Activated CD4-positive, alpha-beta T cell treated with anti-CD3 and anti-CD28 coated beads for 1 hour (primary cell): ENCODE measurements around the gene KMO.

Experiments used
- DNase-seq: peaks from one replicate; pipeline ENCODE4 v3.0.0-alpha.2; 2020

The KMO gene

DNA sequence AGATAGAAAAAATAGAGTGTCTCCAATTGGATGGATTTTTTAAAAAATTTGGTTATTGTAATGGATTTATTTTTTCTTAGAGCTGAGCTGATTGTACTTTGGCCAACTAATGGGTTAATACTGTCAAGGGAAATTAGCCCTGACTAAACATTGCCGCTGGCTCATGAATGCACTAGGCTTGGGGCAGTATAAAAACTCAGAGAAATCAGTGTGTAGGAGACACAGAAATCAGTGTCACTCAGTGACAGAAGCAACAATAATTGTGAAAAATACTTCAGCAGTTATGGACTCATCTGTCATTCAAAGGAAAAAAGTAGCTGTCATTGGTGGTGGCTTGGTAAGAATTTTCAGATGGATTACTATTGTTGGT lies at the start of gene KMO:
Gene KMO, plus strand, starts transcription at position 217 of the 370 bp plus-strand sequence. Its CDS starts 67 bp downstream, at position 284.
- DNase-seq: no peak

DNA sequence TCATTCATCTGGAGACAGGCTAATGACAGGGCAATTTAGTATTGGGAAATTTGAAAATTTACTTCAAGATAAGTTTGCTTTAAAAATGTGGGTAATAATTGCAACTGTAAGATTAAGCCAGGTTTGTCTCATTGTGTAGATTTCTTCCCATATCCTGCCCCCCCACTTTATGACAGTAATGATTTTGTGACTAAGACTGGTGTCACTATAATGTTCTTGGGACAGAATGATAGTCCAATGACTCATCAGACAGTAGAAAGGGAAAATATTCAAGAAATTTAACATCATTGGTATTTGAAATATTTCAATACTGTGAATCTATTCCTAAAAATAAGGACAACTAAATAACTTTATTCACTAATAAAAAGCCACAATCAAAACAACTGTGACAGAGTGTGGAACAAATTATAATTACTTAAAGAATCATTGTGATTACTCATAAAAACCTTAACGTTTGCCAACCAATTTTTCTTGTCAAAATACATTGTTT lies 49.4 kb upstream of the KMO start:
- DNase-seq: no peak

DNA sequence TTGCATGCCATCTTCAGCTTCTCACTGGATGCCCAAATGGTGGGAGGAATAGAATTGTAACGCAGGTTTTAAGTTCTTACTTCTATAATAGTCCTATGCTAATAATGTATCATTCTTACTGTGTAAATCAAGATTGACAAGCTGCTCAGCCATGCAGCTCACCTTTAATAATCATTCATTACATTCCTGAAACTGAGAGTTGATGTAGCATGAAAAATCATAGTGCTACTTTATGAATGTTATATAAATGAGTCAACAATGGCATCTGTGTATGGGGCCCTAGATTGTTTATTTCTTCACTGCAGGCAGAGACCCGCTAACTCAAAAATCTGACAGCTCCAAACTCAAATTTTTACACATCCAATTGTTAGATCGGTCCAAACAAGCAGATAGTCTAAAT lies 47.0 kb upstream of the KMO start:
- DNase-seq: no peak

DNA sequence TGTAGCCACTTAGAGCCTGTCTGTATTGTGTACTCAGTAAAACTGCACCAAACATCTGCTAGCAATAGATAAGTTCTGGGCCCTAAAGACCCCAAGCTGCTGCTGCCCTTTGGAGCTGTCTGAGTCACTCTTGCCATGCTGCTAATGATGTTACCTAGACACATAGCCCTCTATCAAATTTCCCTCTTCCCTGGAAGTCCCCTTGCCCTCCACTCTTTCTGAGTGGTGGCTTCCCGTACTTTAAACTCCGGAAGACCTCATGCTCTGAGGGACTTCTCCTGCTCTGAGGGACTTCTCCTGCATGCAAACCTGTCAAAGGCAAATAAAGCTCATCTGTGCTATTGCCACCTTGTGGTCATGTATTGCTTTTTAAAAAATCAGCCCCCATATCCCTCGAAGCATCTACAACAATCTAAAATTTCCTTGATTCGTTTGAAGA lies 46.6 kb upstream of the KMO start:
- no peak for DNase-seq

DNA sequence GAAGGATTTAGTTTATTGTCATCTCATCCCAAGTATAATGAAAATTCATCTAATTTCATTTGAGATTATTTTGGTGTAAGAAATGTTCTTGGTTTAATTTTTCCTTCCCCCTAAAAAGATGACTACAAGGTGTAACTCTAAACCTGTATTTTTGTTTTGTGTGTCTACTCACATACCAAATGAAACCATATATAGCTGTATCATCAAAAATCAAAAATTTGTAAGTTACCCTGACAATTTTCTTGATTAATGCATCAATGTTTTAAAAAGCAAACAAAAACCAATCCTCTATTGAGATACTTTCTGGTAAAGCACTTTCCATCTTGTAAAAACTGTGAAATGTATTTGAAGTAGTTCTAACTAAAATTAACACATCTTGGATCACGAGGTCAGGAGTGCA lies 43.4 kb upstream of the KMO start:
- DNase-seq: no peak

DNA sequence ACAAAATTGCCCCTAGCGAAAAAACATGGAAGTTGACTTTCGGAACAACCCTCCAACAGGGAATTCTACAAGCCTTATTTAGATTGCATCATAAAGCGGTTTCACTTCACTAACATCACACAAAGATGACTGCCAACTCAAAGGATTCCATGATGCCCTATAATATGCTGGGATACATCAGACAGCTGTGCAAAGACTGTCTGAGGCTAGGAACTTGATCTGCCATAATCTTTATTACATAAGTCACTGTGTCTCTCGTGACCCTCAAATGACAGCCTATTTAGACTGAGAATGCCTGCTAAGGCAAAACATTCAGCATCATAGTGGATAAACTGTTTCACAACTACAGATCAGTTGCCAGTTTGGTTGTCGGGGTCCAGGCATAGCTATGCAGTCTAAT lies 36.4 kb upstream of the KMO start:
- DNase-seq: no peak

DNA sequence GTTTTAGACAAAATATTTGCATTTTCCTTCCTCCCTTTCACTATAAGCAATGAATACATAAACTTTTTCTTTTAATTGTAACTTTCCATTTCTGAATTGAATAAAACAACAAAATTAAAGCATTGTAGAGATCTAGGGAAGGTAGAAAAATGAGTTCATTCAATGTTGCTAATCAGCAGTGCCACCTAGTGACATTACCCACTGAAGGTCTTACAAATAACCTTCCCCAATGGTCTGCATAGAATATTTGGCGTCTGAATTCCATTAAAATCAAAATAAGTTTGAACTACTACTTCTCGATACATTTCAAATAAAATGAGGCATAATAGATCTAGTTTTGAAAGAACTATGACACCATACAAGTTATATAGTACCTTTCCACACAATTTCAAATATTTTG lies 32.3 kb upstream of the KMO start:
- no peak for DNase-seq

DNA sequence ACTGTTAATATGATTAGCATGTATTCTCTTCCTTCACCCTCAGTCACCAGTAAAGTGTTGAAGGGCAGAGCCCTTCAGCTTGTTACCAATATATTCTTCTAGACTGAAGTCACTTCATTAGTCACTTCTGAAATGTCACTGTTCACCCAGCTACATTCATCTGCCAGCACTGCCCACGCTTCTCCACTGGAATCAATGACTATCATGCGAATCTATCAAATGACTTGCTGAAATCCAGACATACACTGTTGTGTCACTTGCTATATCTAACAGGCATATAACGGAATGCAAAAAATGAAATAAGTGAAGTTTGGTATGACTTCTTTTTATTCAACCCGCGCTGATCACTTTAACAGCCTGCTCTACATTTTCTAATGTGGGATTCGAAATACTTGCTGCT lies 28.7 kb upstream of the KMO start:
- DNase-seq: no peak

DNA sequence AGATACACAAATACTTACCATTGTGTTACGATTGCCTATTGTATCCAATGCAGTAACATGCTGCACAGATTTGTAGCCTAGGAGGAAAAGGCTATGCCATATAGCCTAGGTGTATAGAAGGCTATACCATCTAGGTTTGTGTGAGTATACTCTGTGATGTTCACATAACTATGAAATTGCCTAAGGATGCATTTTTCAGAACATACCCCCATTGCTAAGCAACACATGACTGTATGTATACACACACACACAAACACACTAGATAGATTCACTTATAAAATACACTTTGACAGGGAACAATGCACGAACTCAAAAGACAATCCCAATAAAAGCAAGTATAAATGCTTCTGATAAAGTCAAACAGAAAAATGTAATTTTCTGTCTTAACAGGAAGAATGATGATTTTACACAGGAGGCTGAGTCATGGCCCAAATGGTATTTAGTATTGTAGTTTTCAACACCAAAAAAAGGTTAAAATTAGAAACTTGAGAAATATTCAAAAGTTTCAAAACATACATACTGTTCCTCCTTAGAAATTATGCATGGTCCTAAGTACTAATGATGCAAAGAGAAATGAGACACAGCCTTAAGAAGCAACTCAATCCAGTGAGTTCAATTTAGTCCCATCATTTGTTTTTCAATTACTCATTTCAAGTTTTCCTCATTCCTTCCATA lies 24.9 kb upstream of the KMO start:
- DNase-seq: no peak

DNA sequence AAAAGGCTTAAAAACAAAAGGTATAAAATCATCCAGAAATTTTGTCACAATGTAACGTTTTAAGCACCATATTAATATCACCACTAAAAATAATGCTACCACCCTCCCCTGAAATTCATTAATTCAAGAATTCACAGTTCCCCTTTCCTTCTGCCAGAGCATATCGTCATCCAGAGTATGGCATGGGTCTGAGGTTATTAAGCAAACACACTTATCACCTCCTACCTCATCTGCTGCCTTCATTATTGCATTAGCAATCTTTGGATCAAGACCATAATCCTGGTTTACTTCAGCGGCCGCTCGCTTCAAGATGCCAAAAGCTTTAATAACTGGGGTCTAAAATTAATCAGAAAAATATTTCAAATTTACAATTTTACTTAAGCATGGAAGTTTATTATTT lies 18.8 kb upstream of the KMO start:
- no peak for DNase-seq

DNA sequence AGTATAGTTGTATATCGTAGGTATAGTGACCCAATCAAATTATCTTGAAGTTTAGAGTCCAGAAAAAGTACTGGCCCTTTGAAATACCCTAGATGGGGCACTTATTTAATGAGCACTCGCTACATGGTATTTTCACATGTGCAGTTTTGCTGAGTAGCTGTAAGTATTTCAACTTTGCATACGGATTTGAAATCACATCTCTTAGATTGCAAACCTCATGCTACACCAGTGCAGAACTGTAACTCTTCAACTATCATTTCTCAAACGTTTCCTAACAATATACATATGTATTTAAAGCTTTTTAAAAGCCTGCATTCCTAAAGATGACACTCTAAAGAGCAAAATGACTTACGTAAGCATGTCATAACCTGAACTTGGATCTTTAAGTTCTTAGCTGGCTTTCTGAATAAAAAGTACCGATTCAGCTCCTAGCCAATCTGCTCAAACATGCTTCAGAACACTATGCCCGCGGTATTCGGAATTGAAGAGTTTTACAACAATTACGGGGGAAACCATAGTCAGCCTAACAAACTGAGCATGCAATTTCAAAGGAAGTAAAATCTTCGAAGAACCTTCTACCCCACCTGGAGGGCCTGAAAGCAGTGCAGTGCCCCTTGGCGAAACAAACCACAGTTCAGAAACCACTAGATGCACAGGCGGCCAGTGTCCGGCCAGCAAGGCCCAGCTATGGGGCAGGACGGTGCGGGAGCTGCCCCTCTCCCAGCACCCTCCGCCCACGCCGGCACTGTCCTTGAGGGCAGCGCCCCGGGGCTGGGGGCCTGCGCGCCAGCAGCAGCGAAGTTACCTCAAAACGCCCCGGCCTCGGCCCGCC lies 13.5 kb upstream of the KMO start:
- DNase-seq: peak; percentile 11

DNA sequence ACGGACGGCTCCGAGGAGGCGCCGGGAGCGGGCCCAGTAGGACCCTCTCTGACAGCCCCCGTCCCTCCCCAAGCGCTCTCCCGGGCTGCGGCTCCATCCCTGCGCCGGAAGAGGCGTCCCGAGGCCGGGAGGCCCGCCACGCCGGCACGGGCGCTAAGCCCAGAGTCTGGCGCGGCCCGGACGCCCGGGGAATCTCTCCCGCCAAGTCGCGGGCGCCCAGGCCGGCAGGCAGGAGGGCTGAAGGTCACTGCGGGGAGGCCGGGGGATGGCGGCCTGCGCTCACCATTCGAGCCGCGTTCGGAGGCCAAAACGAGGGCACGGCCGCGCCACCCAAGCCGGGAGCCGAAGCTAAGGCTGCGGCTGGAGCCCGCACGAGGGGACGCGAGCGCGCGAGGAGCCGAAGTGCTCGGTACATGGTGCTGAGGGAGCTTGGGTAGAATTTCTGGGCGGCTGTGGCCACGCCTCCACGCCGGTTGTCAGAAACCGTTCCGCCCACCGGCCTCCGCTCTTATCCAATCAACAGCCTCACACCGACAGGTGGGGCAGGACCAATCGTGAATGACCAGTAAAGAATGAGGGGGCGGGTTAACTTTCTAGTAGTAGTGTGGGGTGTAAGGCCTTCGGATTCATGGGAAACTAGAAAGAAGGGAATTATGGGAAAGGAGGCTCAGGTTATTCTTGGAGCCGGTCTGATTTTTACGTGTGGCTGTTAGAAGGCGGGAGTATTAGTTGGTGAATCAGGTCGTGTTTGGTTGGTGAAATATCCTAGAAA lies 12.7 kb upstream of the KMO start, which contains the start of gene FH:
Gene FH, minus strand, starts transcription at position 448 of the 772 bp plus-strand sequence. Its CDS starts 33 bp downstream, at position 415.
- peak; percentile 87 for DNase-seq

DNA sequence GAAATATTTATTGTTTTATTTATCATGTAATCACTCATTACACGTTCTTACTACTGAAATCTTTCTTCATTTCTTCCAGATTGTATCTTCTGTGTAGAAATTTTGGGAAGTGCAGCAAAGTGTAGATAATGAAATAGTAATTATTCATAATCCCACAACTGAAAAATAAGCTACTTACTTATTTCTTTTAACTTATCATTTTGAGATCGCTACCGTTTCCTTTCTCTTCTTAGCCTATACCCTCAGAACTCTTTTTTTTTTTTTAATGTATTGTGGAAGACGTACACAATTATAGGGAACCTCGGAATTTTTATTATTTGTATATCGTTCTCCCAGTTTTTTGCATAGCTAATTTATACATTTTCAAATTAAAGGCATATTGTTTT lies 12.1 kb upstream of the KMO start:
- DNase-seq: no peak

DNA sequence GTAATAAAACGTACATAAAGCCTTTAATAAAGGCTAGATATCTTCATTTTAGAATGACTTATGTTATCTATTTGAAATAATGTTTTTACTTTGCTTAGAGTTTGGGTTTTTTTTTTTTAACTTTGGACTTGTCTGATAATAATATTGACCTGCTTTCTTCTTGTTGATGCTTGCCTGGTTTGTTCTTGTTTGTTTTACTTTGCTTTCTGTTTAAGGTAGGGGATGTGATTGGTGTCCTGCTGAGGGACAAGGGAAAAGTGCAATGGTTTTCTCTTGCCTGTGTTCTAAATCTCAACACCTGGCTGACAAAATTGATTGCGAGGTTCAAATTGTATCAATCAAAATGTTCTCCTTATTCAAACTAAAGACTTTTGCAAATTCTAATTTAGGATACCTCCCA lies 10.5 kb upstream of the KMO start:
- no peak for DNase-seq

DNA sequence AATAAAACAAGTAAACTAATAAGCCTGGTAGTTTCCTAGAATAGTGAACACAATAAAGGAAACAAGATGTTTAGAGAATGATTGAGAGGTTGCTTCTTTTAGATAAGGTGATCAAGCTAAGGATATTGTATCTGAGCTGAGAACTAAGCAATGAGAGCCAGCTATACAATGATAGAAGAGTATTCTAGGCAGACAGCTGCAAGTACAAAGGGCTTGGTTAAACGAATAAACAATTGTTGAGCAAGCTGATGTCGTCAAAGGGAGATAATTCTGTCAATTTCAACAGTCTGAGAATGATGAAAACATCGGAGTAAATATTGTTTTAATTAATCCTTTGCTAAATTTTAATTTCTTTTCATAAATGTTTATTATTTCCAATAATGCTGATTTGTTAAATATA lies 7.2 kb upstream of the KMO start:
- DNase-seq: no peak

DNA sequence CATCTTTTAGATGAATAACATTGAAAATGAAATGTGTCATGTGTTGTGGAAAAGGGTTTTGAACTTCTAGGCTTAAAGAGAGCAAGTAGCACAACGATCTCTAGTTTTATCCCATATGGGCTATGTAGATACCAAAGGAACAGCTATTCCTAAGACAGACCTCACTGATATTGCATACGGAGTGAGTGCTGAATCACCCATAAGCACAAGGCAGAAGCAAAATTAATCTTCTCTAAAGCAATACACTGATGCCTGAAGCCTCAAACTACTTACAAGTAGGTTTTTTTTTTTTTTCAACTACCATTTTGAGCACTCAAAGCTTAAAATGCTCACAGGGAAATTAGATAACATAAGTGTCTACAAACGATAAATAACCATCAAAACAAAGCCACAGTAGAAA lies 5.0 kb upstream of the KMO start:
- DNase-seq: no peak

DNA sequence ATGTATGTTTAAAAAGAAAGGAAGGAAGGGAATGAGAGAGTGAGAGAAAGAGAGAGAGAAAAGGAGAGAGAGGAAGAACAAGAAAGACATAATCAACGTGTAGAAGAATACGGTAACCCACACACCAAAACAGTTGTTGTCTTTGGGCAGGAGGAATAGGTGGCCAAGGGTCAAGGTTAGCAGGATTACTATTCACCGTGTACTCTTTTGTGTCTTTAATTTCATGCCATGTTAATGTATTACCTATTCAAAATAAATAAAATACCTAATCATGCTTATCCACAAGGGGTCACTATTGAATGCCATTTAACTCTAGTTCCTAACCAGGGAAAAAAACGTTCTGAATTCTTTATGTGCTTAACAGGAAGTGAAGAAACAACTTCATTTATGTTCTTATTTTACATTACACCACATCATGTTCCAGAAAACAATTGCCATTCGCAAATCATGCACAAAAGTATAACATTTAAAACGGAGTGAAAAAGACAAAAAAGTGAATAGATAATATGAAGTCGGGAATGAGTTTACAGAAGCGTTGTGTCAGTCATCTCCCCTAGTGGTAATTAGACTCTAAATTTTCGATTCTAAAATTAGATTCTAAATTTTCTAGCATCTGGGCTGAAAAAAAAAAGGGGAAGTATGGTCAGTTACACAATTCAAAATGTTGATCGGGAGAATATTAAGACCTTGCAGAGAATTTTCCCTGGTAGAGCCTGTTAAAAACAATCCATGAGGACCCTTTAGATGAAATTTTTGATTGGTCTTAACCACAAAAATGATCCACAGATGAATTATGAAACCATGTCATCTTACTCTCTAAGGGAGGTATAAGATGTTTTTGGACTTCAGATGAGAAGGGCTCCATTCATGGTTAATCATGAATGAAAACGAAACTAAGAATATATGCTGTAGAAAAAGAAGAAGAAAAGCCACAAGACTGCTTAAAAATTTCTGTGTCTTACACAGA lies 700 bp upstream of the KMO start:
- no peak for DNase-seq

DNA sequence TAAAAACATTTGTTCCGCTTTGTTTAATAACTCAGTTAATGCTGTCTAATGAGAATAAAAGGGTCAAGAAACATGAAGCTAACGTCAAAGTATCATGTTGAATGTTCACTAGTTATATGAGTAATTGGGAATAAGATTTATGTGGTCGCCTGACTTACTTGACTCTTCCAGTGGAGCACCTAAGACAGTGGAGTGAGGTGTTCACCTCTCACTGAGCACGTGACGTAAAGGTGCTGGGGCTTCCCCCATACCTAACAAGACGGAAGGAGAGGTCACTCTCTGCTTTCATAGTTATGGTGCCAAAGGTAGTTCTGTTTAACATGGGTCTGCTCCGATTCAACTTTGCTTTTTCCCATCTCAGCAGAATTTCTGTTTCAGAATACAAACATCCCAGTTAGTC lies 686 bp downstream of the KMO start:
- no peak for DNase-seq

DNA sequence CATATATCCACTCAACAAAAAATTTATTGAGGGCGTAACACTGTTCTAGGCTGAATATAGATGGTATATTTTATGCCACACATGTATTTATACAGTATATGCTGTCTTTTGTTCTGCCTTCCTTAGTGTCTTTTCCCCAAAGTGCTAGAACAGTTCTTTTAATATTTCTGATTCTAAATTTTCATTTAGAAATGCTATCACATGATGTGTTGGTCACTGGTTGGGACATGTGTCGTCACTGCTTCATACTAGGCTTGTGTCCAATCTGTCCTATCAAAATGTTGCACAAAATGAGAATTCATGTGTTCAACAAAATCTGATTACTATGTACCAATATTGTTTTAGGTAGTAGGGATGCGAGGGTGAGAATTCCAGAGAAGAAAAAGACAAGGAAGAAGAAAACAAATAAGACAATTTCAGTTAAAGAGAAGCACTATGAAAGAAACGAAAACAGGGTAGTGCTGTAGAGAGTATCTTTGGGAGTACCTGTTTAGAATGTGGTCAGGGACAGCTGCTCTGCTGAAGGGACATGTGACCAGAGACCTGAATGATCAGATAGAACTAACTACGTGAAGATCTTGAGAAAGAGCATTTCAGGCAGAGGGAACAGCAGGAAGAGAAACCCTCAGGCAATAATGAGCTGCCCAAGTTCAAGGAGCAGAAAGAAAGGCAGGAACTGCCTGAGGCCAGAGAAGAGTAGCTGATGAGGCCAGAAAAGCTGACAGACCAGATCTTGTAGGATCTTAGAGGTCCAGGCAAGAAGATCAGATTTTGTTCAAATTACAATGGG lies 1.3 kb downstream of the KMO start:
- DNase-seq: no peak

DNA sequence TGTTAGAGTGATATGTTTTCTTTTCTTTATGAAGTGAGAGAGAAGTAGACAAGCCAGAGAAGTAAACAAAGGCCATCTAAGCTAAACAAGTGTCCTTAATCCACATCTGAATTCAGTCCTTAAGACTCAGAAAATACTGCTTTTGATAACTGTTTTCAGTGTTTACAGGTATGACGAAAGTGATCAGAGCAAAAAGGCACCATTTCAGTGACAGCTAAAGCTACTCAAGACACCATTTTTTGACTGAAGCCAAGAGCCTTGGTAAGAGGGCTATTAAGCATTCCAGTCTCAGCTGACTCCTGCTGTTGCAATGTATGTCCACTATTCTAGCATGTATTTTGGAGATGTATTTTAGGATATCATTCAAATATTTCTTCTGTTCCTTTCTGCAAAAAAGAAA lies 4.1 kb downstream of the KMO start:
- no peak for DNase-seq

DNA sequence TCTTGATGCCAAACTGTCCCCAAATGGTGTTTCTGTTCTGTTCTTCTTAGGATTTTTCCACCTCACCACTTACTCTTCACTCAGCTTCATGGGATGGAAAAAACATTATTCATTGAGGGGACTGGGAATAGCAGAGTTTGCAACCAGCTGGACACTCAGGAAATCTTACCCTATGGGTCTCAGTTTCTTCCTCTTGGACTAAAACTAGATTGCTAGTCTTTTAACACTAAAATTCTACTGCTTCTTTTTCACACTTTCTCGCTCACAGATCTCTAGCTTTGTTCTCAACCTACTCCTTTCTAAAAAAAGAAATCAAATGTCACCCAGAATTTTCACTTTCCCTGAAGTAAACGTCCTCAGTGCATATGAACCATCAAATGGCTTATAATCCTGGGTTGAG lies 4.8 kb downstream of the KMO start:
- DNase-seq: no peak
